Measurements from ENCODE around the gene SPTBN4. TPM values are rescaled to one million over a fixed set of nuclear protein-coding genes. Genes with fewer than 3 reads are reported as not detected.

SPTBN4 gene
- total RNA-seq, 1 donor from 2014 or later: 0.43 TPM

GRCh38 chr19:40464059-40465024, 2.5 kb upstream of the SPTBN4 start:
- intact Hi-C loops (cut with DNase I): loop anchor here (1.0 to 10.0 kb wide), 8 partner anchors 20 to 630 kb away; partner anchors contain the start of genes C19orf47, DYRK1B, MIA and PLD3

GRCh38 chr19:40465025-40465556, 1.7 kb upstream of the SPTBN4 start:
- peaks cover 0 to 4% of the 10 kb centered on the region in 2 donors for H3K36me3 ChIP-seq
- H3K4me3 ChIP-seq: peak overlapping the region; percentile 68 to 92
- H3K4me1 ChIP-seq: peaks cover 5 to 22% of the 10 kb centered on the region in 2 donors
- peak overlapping the region; percentile 80 to 86 for H3K27ac ChIP-seq
- intact Hi-C loops (cut with DNase I): loop anchor here (1.0 to 10.0 kb wide), 7 partner anchors 21 to 630 kb away; partner anchors contain the start of genes DYRK1B, MIA, RAB4B and SERTAD3
- no peaks in the 10 kb centered on the region for H3K9me3 ChIP-seq
- H3K27me3 ChIP-seq: no peaks in the 10 kb centered on the region
- TF ChIP-seq CTCF (IDR thresholded peaks at IDR 0.05): no peak
- DNase-seq (ENCODE audit: low spot score in 2 of 2): no peak

More at GRCh38 chr19:40464059-40465024, 2.5 kb upstream of the SPTBN4 start:
- Histone ChIP-seq H3K4me1 (peaks cover 5 to 22% of the 10 kb centered on the region in 2 donors), H3K4me3 (peak overlapping the region; percentile 68 to 92), H3K27ac (peak overlapping the region; percentile 80 to 86), H3K27me3 (no peaks in the 10 kb centered on the region), H3K9me3 (no peaks in the 10 kb centered on the region), H3K36me3 (peaks cover 0 to 4% of the 10 kb centered on the region in 2 donors)
- DNase-seq (ENCODE audit: low spot score in 2 of 2): peak; percentile 56 to 95
- TF ChIP-seq CTCF (IDR thresholded peaks at IDR 0.05): peak; percentile 86 to 90 (median 89)

GRCh38 chr19:40465557-40466218, 1.1 kb upstream of the SPTBN4 start, which contains the start of gene BLVRB:
Gene BLVRB, minus strand, starts transcription at chr19:40465745. Its CDS starts 57 bp downstream, at chr19:40465688.
- Histone ChIP-seq H3K9me3 (no peaks in the 10 kb centered on the region), H3K4me1 (peaks cover 5 to 22% of the 10 kb centered on the region in 2 donors), H3K4me3 (peak within 1 kb of the TSS; percentile 68 to 92), H3K27ac (peak within 1 kb of the TSS; percentile 80 to 86), H3K36me3 (peaks cover 0 to 4% of the 10 kb centered on the region in 2 donors), H3K27me3 (no peaks in the 10 kb centered on the region)
- no peak for TF ChIP-seq CTCF (IDR thresholded peaks at IDR 0.05)
- intact Hi-C loops (cut with DNase I): loop anchor here (1.0 to 10.0 kb wide), 8 partner anchors 21 to 631 kb away; partner anchors contain the start of genes DYRK1B, MIA, RAB4B and SERTAD3
- DNase-seq (ENCODE audit: low spot score in 2 of 2): peak; percentile 99 to 100

- Histone ChIP-seq H3K27ac (peak overlapping the region in 1 of 2 donors; percentile 17), H3K4me3 (peak overlapping the region; percentile 49 to 66), H3K36me3 (peaks cover 0 to 3% of the 10 kb centered on the region in 2 donors), H3K4me1 (peaks cover 5 to 22% of the 10 kb centered on the region in 2 donors), H3K27me3 (no peaks in the 10 kb centered on the region), H3K9me3 (no peaks in the 10 kb centered on the region)
- DNase-seq (ENCODE audit: low spot score in 2 of 2): no peak
- TF ChIP-seq CTCF (IDR thresholded peaks at IDR 0.05): no peak
- intact Hi-C loops (cut with DNase I): loop anchor here (1.0 to 10.0 kb wide), 3 partner anchors 104 to 632 kb away; partner anchors contain the start of genes DYRK1B, MIA and RAB4B
Measured at GRCh38 chr19:40466219-40466984, 399 bp upstream of the SPTBN4 start.
